Lower leg skin (tissue), 3 donors: ENCODE measurements around the gene NGLY1.

Source experiments
- CTCF ChIP-seq, 3 donors: fragments of 450-650 bp; IDR thresholded peaks; one replicate each; pipeline ENCODE4 v1.5.1; 2016; ENCODE audit warnings: antibody characterized with exemption in 3 of 3, mild to moderate bottlenecking in 3 of 3, moderate library complexity in 2 of 3
- POLR2A ChIP-seq, 2 donors: fragments of 450-650 bp; IDR thresholded peaks; one replicate each; pipeline ENCODE4 v1.6.1; 2016 to 2017; ENCODE audit warnings: antibody characterized with exemption in 2 of 2, mild to moderate bottlenecking in 1 of 2, moderate library complexity in 1 of 2

GRCh38 chr3:25831578-25831977 lies 48.3 kb upstream of the NGLY1 start:
- TF ChIP-seq CTCF (IDR thresholded peaks at IDR 0.05) (no peak), POLR2A (IDR thresholded peaks at IDR 0.05) (no peak)
